Measurements from ENCODE around the gene IGFL1.
"Not testable (repeated sequence)": the region's sequence is repeated elsewhere in the genome, so short reads cannot be mapped to it uniquely, and the experiment has no call there.

IGFL1 gene

DNA sequence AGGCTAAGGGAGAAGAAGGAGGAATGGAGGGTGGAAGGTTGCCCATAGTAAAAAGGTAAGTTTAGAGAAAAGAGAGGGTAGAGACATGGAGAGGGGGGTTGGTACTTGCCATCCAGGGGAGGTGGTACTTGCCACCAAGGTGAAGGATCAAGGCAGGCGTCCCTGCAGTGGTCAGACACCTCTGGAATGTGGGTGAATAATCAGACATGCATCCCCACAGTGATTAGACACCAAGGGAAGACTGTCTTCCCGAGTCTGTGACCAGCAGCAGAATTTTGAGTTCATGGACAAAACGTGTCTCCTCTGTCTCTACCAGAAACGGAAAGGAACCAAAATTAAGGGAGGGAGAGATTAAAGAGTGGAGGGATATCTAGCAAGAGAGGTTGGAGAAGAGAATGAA is 27.1 kb upstream of the IGFL1 start:
- DNase-seq (ENCODE audit: low spot score) = no peak

DNA sequence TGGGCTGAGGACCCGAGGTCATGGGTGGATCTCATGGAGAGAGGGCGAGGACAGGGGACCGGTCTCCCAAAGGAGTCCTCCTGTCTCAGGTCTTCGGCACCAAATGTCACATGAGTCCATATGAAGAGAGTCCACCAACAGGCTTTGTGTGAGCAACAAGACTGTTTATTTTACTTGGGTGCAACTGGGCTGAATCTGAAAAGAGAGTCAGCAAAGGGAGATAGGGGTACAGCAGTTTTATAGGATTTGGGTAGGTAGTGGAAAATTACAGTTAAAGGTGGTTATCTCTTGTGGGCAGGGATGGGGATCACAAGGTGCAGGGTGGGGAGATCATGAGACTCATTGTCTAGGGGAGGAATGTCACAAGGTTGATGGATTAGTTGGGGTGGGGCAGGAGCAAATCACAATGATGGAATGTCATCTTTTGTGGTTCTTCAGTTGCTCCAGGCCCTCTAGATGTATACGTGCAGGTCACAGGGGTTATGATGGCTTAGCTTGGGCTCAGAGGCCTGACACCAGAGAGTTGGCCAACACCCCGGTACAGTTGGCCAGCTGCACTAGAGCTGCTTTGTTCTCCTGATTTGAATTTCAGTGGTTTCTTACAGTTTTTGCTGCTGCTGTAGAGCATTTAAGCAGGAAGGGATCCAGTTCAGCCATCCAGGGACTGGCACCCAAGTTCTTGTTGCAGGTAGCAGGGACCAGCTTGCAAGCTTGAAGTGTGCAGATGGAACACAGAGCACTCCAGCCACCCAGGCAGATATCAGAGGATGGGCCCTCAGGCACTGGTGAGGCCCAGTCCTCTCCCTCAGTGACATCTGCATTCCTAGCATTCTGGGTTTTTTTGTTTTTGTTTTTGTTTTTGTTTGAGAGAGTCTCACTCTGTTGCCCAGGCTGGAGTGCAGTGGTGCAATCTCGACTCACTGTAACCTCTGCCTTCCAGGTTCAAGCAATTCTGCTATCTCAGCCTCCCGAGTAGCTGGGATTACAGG is 26.4 kb upstream of the IGFL1 start:
- DNase-seq (ENCODE audit: low spot score) = no peak

DNA sequence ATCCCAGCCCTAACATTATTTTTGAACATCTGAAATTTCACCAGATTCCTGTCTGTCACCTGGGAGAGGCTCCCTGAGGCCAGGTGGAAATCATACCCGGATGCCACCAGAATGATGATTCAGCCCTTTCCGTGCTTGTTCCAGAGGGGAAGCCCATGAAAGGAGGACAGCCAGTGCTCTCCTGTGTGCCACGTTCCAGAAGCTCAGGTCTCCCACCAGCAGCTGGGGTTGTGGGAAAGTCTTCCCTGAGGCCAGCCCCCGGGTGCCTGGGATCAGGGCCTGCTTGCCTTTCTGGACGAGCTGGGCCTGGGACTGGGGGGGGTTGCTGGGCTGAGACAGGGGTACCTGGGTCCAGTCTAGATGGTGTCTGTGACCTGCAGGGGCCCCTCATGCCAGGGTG is 25.5 kb upstream of the IGFL1 start:
- no peak for DNase-seq (ENCODE audit: low spot score)

DNA sequence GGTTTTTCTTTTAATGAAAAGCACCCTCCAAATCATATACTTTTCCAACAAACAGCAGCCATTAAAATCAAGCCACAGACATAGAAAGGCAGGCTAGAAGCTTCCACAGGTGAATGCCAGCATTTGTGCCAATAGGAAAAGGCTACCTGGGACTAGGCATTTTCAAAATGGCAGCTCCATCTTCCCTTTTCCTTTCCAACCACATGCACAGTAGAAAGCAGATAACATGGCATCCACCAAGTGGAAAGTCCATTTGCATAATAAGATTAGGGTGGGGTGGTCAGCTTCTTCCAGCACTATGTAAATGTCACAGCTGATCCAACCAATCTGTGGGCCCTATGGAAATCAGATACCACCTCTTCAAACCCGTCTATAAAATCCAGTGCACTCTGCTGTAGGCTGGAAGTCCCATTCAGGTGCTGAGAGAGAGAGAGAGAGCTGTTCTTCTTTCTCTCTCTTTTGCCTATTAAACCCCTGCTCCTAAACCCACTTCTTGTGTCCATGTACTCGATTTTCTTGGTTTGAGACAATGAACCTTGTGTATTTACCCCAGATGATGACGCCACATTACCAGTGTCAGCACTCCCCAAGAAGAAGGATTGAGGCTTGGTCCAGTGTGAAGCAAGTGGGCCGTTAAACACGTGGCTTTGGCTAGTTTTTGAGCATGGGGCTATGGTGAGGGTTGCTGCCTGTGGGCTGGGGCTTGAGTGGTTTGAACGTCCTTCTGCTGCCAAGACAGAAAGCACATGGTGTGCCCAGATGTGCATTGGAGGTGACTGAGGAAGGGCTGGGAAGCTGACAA is 24.2 kb upstream of the IGFL1 start:
- DNase-seq (ENCODE audit: low spot score) = no peak

DNA sequence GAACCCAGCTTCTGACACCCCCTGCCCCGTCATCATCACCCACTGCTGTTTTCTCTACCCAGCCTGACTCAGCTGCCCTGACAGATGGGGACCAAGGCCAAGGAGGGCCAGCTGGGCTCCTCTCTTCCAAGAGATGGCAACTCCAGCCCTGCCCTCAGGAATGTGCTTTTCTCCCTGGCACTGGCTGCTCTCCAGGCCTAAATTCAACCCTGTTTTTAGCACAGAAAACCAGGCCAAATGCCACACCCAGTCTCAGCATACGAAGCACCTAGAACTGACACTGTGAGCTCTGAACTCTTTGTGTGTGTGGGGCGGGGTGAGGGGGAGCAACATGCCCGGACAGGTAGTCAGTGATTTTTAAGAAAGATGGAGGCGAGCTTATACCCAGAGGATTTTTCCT is 23.4 kb upstream of the IGFL1 start:
- no peak for DNase-seq (ENCODE audit: low spot score)

DNA sequence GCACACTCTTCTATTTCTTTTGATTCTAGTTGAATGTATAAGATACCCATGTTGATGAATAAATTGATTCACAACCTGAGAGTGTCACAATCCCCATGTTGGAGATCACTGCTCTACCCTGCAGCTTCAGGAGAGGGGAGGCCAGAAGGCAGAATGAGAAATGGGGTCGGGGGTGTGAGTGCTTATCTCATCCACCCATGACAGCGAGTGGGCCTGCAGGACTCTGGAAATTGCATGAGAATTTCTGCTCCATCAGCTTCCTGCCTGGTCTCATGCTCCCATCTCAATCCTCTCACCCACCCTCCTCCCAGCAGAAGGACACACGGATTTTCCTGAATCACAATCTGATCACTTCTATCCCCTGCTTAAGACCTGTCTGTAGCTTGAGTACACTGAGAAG is 22.9 kb upstream of the IGFL1 start:
- no peak for DNase-seq (ENCODE audit: low spot score)

DNA sequence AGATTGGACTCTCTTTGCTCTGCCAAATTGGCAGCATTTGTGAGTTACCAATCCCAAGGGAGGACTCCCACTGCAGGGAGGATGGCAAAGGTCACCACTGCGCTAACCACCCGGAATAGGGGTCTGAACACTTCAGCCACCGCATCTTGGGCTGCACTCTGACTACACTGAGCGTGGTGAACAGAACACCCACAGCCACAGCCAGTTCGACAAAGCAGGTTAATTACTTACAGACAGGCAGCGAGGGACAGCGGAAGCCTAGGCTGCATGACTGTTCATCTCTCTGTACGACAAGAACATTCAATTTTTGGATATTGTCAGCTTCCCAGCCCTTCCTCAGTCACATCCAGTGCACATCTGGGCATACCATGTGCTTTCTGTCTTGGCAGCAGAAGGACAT is 21.7 kb upstream of the IGFL1 start:
- DNase-seq (ENCODE audit: low spot score) = not testable (repeated sequence)

DNA sequence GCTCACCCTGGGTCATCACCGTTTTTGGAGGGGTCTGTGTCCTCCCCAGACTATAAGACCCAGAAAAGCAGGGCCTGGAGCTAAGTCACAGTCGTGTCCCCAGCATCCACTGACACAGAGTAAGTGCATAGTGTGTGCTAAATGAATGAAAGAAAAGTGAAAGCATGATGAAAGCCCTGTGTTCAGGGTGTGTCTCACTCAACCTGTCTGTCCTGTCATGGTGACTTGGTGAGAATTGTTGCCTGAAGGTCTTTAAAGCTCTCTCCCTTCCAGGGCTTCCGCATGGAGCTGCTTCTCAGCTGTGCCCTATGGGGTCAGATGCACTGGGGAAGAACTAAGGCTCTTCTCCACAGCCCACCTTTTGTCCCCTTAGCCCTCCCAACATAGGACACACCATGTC is 20.5 kb upstream of the IGFL1 start:
- no peak for DNase-seq (ENCODE audit: low spot score)

DNA sequence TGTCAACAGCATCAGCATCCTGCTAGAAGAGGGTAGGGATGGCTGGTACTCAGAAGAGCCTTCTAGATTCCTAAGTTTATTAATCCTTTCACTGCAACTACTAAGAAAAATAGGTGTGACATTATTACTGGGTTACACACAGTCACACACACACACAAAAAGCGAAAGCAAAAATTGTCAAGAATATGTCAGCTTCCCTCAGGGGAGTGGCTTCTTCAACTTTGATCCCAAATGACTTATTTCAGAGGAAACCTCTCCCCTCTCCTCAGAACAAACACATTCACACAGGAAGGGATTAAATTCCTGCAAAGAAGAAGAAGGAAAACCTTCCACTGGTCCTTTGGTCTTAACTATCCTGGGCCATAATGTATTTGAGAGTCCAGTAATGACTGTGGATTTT is 20.1 kb upstream of the IGFL1 start:
- DNase-seq (ENCODE audit: low spot score) = no peak

DNA sequence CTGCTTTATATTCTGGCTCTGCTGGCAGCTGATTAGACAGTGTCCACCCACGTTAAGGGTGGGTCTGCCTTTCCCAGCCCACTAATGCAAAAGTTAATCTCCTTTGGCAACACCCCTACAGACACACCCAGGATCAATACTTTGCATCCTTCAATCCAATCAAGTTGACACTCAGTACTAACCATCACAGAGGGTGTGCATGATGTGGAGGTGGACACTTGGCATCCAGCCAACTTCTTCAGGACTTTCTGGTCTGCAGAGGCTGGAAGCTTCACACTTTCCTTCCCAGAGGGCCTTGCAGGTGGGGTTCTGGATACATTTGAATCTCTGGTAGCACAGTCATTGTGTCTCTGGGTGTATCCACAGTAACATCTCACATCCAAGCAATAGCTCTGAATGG is 18.9 kb upstream of the IGFL1 start:
- DNase-seq (ENCODE audit: low spot score) = no peak

DNA sequence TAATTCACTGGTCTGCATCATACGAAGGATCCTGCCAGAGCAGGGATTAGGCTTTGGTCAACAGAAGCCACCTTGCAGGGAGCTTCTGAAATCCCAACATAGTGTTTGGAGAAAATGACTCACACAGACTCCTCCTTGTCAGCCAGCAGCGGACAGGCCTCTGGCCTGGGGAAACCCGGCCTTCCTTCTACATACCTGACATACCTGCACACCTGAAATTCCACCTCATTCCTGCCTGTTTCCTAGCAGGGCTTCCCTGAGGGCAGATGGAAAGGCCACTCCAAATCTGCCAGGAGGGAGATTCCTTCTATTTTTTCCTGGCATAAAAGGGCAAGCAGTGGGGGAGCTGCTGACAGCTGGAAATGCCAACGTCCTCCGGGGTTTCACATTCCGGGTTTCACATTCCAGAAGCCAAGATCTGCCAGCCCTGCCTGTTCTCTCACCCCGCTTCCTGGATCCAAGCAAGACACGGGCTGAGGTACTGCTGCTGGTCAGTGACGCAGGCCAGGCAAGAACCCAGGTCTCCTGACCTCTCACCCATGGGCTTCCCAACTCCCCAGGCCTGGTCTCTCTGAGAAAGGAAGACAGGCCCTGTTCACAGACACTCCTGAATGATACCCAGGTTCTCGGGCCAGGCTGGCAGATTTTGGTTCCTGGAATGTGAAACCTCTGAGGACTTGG is 18.2 kb upstream of the IGFL1 start:
- DNase-seq (ENCODE audit: low spot score) = no peak

DNA sequence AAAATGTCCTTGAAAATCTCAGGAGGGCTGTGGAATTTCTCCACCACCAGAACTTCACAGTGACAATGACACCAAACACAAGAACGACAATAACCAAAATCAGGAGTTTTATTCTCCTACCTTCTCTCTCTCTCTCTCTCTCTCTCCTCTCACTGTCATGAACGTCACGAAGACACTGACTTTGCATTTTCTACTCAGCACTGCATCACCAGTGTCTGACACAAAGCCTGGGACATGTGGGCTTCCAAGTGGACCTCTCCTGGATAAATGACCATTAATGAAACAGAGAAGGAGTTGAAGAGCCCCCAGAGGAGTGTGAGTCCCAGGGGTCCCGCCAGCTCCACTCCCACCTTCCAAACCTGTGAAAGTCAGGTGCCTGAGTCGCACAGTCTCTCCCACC is 16.9 kb upstream of the IGFL1 start:
- not testable (repeated sequence) for DNase-seq (ENCODE audit: low spot score)

DNA sequence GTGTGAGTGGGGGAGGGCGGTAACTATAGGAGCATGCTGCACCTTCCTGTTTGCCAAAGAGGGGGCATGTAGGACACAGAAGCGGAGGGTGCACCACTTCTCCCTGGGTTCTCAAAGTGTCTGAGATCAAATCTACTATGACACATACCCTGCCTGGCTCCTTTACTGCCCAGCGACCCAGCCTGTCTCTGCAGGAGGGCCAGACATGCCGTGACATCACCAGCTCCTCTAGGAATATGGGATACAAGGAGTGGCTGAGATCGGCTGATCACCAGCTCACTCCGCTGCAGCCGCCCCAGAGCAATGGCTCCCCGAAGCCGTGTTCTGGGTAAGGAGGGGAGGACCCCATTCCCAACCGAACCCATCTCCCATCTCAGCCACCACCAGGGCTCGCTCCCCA is 16.4 kb upstream of the IGFL1 start:
- no peak for DNase-seq (ENCODE audit: low spot score)

DNA sequence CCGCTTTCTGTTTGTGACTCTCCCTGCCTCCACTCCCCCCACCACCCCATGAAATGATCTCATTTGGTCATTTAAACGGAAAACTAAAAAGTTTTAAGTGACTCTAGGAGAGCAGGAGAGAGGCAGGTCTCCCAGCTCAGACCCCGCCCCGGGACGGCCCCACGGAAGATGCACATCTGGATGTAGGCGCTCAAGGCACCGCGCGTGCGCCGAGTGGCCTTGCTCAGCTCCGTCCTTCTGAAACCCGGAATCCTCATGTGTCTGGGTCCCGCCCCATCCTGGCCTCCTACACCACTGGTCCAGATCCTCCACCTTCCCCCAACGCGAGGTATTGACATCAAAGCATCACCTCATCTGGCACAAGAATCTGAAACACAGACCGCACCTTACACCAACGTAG is 15.7 kb upstream of the IGFL1 start:
- DNase-seq (ENCODE audit: low spot score) = no peak

DNA sequence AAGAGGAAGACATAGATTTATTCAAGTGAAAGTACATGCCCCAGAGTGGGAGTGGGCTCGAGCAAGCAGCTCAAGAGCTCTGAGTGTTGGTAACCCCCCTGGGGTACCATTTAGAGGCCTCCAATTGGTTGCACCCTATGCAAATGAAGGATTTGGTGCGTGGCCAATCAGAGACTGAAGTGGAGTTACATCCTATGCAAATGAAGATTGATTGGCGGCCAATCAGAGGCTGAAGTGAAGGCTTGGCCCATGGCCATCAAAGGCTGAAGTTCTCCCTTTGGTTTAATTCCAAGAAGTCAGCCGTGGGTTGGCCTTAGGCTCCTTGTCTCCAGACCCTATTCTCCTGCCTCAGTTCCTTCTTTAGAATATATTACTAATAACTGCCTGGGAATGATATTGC is 12.9 kb upstream of the IGFL1 start:
- DNase-seq (ENCODE audit: low spot score) = no peak

DNA sequence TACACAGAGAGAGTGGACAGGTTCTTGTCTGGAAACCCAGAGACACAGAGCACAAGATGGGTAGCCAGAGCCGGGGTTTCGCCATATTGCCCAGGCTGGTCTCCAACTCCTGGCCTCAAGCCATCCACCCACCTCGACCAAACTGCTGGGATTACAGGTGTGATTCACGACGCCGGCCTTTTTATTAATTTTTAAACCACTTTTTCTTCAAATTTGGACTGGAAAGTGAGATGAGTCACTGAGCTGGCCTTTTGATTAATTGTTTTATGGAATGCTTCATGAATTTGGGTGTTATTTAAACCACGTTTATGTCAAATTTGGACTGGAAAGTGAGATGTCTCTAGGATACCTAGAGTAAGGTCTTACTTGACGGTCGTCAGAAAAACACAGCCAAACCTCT is 12.1 kb upstream of the IGFL1 start:
- no peak for DNase-seq (ENCODE audit: low spot score)

DNA sequence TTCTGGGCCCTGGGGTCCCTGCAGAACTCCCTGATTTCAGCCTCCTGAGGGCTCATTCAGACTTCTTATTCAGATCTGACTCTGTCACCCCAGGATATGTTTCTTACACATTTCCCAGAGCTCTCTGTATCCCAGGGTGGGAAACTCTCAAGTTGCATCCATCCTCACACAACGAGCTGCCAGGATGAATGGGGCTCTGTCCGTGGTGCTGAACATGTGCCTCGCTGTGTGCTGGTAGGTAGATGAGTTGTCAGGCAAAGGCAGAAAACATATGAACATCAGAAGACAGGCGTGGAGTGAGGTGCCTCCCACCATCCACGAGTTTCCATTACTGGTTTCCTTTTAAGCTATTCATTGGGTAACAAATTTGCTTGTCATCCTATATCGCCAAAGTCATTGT is 11.4 kb upstream of the IGFL1 start:
- DNase-seq (ENCODE audit: low spot score) = no peak

DNA sequence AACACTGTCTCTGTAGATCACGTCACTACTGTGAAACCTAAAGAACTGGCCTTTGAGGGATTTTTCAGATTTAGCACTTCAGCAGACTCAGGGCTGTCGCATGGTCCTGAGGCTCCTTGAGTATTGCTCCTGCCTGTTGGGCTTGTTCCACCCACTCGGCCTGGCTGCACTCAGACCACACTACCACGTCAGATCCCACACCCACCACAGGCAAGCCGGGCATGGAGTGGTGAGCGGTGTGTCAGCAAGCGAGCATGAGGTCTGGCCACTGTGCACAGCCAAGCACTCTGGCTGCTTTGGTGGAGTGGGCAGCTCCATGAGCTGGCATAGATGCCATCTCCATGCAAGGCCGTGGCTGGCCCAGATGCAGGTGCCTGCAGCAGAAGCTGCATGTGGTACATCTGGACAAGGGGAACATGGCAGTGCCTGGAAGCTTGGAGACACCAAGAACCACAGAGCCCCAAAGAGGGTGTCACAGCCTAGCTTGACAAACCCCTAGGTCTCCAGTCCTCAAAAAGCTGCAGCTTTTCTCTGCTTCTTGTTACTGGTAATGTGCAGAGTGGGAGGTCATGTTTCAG is 9.4 kb upstream of the IGFL1 start:
- DNase-seq (ENCODE audit: low spot score) = no peak

DNA sequence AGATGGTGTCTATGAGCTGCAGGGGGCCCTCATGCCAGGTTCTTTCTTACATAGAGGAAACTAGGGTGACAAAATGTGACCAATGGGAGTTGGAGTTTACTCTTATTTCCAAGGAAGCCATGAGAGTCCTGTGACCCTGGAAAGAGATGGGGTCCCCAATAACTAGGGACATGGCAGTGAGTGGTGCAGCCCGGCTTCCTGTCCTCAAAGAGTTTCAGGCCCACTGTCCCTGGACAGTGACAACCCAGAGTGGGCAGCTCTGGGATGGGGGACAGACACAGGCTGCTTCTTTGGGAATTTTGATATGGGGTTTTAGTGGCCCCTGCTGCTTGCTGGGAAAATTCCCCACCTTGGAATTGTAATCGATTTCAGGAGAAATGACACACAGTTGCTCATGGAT is 8.4 kb upstream of the IGFL1 start:
- DNase-seq (ENCODE audit: low spot score) = no peak

DNA sequence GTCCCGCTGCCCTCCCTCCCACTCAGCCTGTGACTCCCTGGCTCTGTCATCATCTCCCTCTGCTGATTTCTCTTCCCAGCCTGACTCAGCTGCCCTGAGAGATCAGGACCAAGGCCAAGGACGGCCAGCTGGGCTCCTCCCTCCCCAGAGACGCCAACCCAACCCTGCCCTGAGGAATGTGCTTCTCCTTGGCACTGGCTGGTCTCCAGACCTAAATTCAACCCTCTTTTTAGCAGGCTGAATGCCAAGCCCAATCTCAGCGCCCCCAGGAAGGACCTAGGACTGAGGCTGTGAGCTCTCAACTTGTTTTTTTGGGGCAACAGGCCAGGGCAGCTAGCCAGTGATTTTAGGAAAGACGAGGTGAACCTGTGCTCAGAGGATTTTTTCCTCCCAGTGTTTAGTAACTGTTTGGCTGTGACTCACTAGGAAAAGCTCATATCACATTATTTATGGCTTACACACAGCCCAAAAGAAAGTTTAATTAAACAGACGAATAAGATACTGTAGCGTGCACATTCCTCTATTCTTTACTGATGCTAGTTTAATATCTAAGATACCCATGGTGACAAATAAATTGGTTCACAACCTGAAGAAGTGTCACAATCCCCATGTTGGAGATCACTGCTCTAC is 7.4 kb upstream of the IGFL1 start:
- no peak for DNase-seq (ENCODE audit: low spot score)

DNA sequence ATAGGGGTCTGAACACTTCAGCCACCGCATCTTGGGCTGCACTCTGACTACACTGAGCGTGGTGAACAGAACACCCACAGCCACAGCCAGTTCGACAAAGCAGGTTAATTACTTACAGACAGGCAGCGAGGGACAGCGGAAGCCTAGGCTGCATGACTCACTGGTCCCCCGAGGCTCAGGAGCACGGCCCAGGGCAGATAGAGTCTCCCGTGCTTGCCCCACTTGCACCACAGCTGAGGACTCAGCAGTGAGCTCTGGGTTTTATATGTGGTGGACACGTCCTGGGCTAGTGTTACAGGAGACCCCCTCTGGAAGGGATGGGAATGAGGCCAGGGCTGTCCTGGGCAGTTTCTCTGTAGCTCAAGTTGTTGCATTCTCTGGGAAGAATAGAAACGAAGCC is 5.8 kb upstream of the IGFL1 start:
- not testable (repeated sequence) for DNase-seq (ENCODE audit: low spot score)

DNA sequence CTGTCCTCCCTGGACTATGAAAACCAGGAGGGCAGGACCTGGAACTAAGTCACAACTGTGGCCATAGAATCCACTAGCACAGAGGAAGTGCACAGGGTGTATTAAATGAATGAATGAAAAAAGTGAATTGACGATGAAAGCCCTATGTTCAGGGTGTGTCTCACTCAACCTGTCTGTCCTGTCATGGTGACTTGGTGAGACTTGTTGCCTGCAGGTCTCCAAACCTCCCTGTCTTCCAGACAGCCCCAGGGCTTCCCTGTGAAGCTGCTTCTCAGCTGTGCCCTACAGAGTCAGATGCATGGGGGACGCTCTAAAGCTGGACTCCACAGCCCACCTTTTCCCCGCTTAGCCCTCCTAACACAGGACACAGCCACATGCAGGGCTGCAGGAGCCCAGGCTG is 4.8 kb upstream of the IGFL1 start:
- no peak for DNase-seq (ENCODE audit: low spot score)
